K562 (cell line): Measurements from ENCODE around the gene EIF1. TPM values are rescaled to one million over a fixed set of nuclear protein-coding genes. Genes with fewer than 3 reads are reported as not detected.

Experiments
- HBP1 ChIP-seq: fragments of 450-650 bp; formaldehyde crosslinking; IDR thresholded peaks from 2 replicates; pipeline ENCODE4 v1.4.0; 2022; ENCODE audit warnings: missing genetic modification characterization
- LARP7 ChIP-seq: fragments of 450-650 bp; IDR thresholded peaks from 2 replicates; pipeline ENCODE4 v1.6.1; 2016
- MTA1 ChIP-seq: fragments of 450-650 bp; IDR thresholded peaks from 2 replicates; pipeline ENCODE4 v1.6.1; 2017; ENCODE audit warnings: borderline replicate concordance
- NFRKB ChIP-seq: fragments of 450-650 bp; IDR thresholded peaks from 2 replicates; pipeline ENCODE4 v1.6.1; 2016; ENCODE audit warnings: low read depth
- PCBP1 ChIP-seq: fragments of 200-400 bp; formaldehyde crosslinking; IDR thresholded peaks from 2 replicates; pipeline ENCODE4 v1.6.1; 2018; ENCODE audit warnings: mild to moderate bottlenecking, low read depth, low read length; ENCODE audit not compliant: poor library complexity, severe bottlenecking
- ZNF165 ChIP-seq: fragments of 250-450 bp; sonication (Bioruptor Pico); IDR thresholded peaks from 2 replicates; pipeline ENCODE4 v1.4.0; 2020; ENCODE audit warnings: borderline replicate concordance
- ZNF407 ChIP-seq: fragments of 450-650 bp; IDR thresholded peaks from 2 replicates; pipeline ENCODE4 v1.6.1; 2016; ENCODE audit warnings: low read depth
- polyA plus RNA-seq, 8 experiments: library from polyadenylated mRNA; depleted of rRNA in 4 of 8; stranded (reverse) in 5 of 8; unstranded in 3 of 8; fragments of >200 nt; fragmentation: Nextera tagmentation in 2 of 8; fragmentation: Illumina TruSeq in 1 of 8; extraction: Ambion mirVana in 2 of 8; extraction: Trizol in 1 of 8; gene quantifications; 2 replicates each; pipeline versions ENCODE4 v1.2.1 to v1.2.3, GENCODE V29; 2011 to 2014; ENCODE audit warnings: inconsistent platforms in 1 of 8, missing spikeins in 1 of 8
- total RNA-seq, 7 experiments: library from RNA; depleted of rRNA in 6 of 7; stranded (reverse); fragments of >200 nt in 6 of 7; fragmentation: Illumina TruSeq in 2 of 7; extraction: Trizol in 2 of 7; gene quantifications; 2 replicates each; pipeline versions ENCODE4 v1.2.1 to v1.2.3, GENCODE V29; 2011 to 2021; ENCODE audit warnings: low replicate concordance in 1 of 7
- TF ChIP-seq, protein P1 (sequence below): fragments of 250-450 bp; sonication (Bioruptor Pico); IDR thresholded peaks from 2 replicates; pipeline ENCODE4 v1.8.0; 2021; ENCODE audit warnings: moderate library complexity, mild to moderate bottlenecking, inconsistent platforms
- TF ChIP-seq, protein P2 (sequence below): IDR thresholded peaks from 2 replicates; pipeline ENCODE4 v1.6.1; 2016; ENCODE audit warnings: missing genetic modification characterization, missing compliant biosample characterization
- TF ChIP-seq, protein P3 (sequence below): fragments of 200-800 bp; sonication (Bioruptor generic); IDR thresholded peaks from 2 replicates; pipeline ENCODE4 v1.6.1; 2016; ENCODE audit warnings: missing genetic modification characterization, missing compliant biosample characterization

Gene EIF1
- total and polyA plus RNA-seq, 9 of the 15 experiments (the other 6 are each of a cell fraction or from before 2014, with no cell fraction given): 67.0 to 1,204 (median 320) TPM

GRCh38 chr17:41679740-41680425 is 8.8 kb upstream of the EIF1 start (continued):
- TF ChIP-seq ZNF407 (peak; percentile 39; the same call in 1 of the 2 replicates), MTA1 (peak; percentile 83), PCBP1 (peak; percentile 50), LARP7 (peak; percentile 79), NFRKB (peak; percentile 88; the same call in 1 of the 2 replicates), HBP1 (CRISPR knock-in tag) (0 out of 2 replicates have a peak, but pooled peaks have one; percentile 58), ZNF165 (CRISPR knock-in tag) (no peak)
- TF ChIP-seq, protein P1, sequence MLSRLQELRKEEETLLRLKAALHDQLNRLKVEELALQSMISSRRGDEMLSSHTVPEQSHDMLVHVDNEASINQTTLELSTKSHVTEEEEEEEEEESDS (CRISPR knock-in tag): no peak
- TF ChIP-seq, protein P2, sequence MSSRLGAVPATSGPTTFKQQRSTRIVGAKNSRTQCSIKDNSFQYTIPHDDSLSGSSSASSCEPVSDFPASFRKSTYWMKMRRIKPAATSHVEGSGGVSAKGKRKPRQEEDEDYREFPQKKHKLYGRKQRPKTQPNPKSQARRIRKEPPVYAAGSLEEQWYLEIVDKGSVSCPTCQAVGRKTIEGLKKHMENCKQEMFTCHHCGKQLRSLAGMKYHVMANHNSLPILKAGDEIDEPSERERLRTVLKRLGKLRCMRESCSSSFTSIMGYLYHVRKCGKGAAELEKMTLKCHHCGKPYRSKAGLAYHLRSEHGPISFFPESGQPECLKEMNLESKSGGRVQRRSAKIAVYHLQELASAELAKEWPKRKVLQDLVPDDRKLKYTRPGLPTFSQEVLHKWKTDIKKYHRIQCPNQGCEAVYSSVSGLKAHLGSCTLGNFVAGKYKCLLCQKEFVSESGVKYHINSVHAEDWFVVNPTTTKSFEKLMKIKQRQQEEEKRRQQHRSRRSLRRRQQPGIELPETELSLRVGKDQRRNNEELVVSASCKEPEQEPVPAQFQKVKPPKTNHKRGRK (tag): peak; percentile 96
- TF ChIP-seq, protein P3, sequence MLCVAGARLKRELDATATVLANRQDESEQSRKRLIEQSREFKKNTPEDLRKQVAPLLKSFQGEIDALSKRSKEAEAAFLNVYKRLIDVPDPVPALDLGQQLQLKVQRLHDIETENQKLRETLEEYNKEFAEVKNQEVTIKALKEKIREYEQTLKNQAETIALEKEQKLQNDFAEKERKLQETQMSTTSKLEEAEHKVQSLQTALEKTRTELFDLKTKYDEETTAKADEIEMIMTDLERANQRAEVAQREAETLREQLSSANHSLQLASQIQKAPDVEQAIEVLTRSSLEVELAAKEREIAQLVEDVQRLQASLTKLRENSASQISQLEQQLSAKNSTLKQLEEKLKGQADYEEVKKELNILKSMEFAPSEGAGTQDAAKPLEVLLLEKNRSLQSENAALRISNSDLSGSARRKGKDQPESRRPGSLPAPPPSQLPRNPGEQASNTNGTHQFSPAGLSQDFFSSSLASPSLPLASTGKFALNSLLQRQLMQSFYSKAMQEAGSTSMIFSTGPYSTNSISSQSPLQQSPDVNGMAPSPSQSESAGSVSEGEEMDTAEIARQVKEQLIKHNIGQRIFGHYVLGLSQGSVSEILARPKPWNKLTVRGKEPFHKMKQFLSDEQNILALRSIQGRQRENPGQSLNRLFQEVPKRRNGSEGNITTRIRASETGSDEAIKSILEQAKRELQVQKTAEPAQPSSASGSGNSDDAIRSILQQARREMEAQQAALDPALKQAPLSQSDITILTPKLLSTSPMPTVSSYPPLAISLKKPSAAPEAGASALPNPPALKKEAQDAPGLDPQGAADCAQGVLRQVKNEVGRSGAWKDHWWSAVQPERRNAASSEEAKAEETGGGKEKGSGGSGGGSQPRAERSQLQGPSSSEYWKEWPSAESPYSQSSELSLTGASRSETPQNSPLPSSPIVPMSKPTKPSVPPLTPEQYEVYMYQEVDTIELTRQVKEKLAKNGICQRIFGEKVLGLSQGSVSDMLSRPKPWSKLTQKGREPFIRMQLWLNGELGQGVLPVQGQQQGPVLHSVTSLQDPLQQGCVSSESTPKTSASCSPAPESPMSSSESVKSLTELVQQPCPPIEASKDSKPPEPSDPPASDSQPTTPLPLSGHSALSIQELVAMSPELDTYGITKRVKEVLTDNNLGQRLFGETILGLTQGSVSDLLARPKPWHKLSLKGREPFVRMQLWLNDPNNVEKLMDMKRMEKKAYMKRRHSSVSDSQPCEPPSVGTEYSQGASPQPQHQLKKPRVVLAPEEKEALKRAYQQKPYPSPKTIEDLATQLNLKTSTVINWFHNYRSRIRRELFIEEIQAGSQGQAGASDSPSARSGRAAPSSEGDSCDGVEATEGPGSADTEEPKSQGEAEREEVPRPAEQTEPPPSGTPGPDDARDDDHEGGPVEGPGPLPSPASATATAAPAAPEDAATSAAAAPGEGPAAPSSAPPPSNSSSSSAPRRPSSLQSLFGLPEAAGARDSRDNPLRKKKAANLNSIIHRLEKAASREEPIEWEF (CRISPR knock-in tag): no peak
